ENCODE measurements around the gene GET4. TPM values are rescaled to one million over a fixed set of nuclear protein-coding genes. Genes with fewer than 3 reads are reported as not detected.

GET4 gene
- total and polyA plus RNA-seq, 2 experiments from 2014 or later: 26.3 to 26.8 TPM

DNA sequence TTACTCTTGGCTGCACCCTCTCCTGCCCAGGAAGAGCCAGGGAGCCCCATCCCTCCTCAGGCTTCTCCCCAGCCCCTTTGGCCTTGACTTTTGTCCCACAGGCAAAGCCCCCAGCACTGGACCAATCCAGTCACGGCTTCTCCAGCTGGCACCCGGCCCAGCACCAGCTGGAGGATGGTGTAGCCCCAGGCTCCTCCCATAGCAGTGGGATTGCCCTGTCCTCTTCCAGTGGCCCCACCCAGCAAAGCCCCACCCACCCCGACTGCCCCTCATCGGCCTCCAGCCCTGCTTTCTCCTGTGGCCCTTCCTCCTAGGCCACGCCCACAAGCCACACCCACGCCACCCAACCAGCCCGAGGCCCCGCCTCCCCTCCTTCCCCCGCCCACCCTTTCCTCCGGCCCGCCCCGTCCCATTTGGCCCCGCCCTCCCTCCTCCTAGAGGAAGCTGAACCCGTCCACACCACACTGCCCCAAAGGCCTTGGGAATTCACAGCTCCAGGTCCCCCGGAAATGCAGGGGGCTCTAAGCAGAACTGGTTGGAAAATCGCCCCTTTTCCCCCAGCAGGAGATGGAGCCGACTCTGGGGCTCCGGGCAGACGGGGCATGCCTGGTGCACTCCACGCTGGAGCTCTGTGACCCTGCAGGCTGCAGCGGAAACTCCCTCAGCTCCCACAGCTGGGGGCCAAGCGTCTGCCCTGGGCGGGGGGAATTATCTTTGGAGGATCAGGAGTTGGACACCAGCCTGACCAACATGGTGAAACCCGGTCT is 25.2 kb downstream of the GET4 start:
- Histone ChIP-seq H3K4me2 (ENCODE audit: unreplicated experiment) (no peak overlapping the region), H3K27ac (no peak overlapping the region), H3K27me3 (replicated peaks; ENCODE audit: insufficient read depth) (peaks cover 20% of the 10 kb centered on the region), H3K4me3 (no peak overlapping the region), H2AFZ (no peak overlapping the region), H3K79me2 (ENCODE audit: insufficient read depth) (no peaks in the 10 kb centered on the region), H3K4me1 (ENCODE audit: insufficient read depth) (peaks cover 6% of the 10 kb centered on the region; the same call in 1 of the 2 replicates), H3K9me3 (ENCODE audit: low read depth) (no peaks in the 10 kb centered on the region), H3F3A (ENCODE audit: insufficient read depth) (no peaks in the 10 kb centered on the region), H3K36me3 (ENCODE audit: low read depth) (no peaks in the 10 kb centered on the region), H3K9ac (no peak overlapping the region), H3K9me2 (ENCODE audit: insufficient read depth) (no peaks in the 10 kb centered on the region), H4K20me1 (ENCODE audit: insufficient read depth) (no peaks in the 10 kb centered on the region)
- WGBS, 2 experiments (ENCODE audit: low coverage in 1 of 2, low lambda C conversion rate in 2 of 2, missing lambda C conversion rate in 2 of 2): 15 to 26% methylated on average over 17 to 24 of the region's 24 CpGs
- in situ Hi-C loops (cut with MboI): no loop called here
- TF ChIP-seq EZH2 (IDR thresholded peaks at IDR 0.05; ENCODE audit: insufficient read depth, poor library complexity, severe bottlenecking) (no peak), EZH2phosphoT487 (IDR thresholded peaks at IDR 0.05; ENCODE audit: insufficient read depth, low read depth) (no peak)
- DNase-seq: peak; percentile 81

DNA sequence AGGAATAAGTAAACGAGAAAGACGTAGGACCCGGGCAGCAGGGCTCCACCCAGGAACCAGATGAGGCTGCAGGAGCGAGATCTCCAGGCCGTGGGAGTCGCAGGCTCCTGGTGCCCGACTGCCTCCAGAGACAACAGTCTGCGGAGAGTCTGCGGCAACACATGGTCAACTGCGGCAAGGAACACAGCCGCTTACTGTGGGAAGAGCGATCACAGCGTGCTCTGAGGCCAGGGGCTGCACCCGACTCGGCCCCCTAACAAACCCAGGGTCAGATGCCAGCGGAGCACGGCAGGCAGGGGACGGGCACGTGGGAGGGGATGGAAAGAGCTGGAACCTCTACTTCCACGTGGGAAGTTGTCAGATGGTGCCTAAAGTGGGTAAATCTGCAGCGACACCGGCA is 26.6 kb downstream of the GET4 start:
- WGBS, 2 experiments (ENCODE audit: low coverage in 1 of 2, low lambda C conversion rate in 2 of 2, missing lambda C conversion rate in 2 of 2): 43 to 49% methylated on average over 21 to 22 of the region's 22 CpGs
- no peaks in the 10 kb centered on the region for H3K9me3 ChIP-seq (ENCODE audit: low read depth)

DNA sequence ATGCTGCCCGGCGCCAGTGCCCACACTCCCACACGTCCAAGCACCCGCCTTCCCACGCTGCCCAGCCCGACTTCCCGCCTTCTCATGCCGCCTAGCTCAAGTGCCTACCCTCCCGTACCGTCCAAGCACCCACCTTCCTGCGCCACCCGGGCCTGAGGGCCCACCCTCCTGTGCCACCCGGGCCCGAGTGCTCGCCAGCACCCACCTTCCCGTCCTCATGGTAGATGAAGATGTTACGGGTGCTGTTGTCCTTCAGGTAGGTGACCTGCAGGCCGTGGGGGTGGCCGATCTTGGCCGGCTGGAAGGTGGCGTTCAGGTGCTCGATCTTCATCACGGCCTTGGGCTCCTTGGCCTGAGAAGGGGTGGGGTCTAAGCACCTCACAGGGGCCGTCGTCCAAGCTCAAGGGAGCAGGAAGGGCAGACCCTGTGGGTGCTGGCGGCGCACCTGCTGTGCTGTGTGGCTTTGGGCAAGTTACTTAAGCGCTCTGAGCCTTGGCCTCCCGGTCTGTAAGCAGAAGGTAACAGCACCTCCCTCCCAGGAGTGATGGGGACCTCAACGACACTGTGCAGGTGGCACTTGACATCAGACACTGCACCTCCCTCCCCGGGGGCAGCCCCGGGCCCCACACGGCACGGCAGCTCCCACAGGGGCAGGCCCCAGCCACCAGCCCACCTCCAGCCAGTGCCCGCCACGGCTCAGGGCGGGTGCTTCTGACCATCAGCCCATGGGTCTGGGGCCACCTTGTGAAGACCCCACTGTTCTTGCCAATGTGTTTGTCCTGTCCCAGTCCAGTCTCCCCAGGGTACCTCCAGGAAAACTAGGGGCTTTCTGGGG is 27.8 kb downstream of the GET4 start:
- H3K79me2 ChIP-seq (ENCODE audit: insufficient read depth): no peaks in the 10 kb centered on the region
- H4K20me1 ChIP-seq (ENCODE audit: insufficient read depth): no peaks in the 10 kb centered on the region
- H3K27me3 ChIP-seq (replicated peaks; ENCODE audit: insufficient read depth): peaks cover 20% of the 10 kb centered on the region
- no peak overlapping the region for H3K9ac ChIP-seq
- H3K4me3 ChIP-seq: peak overlapping the region; percentile 50; the same call in 1 of the 2 replicates
- 84% methylated on average over 33 to 37 of the region's 37 CpGs for WGBS, 2 experiments (ENCODE audit: low coverage in 1 of 2, low lambda C conversion rate in 2 of 2, missing lambda C conversion rate in 2 of 2)
- H2AFZ ChIP-seq: peak overlapping the region; percentile 51; the same call in 1 of the 2 replicates
- no peak for DNase-seq
- H3K36me3 ChIP-seq (ENCODE audit: low read depth): no peaks in the 10 kb centered on the region
- TF ChIP-seq EZH2 (IDR thresholded peaks at IDR 0.05; ENCODE audit: insufficient read depth, poor library complexity, severe bottlenecking) (no peak), EZH2phosphoT487 (IDR thresholded peaks at IDR 0.05; ENCODE audit: insufficient read depth, low read depth) (no peak)
- H3K4me2 ChIP-seq (ENCODE audit: unreplicated experiment): no peak overlapping the region
- in situ Hi-C loops (cut with MboI): no loop called here
- no peaks in the 10 kb centered on the region for H3K9me3 ChIP-seq (ENCODE audit: low read depth)
- H3F3A ChIP-seq (ENCODE audit: insufficient read depth): no peaks in the 10 kb centered on the region
- no peaks in the 10 kb centered on the region for H3K9me2 ChIP-seq (ENCODE audit: insufficient read depth)
- no peak overlapping the region for H3K27ac ChIP-seq
- H3K4me1 ChIP-seq (ENCODE audit: insufficient read depth): peaks cover 6% of the 10 kb centered on the region; the same call in 1 of the 2 replicates

More for the DNA sequence above, 26.6 kb downstream of the GET4 start:
- Histone ChIP-seq H3K4me2 (ENCODE audit: unreplicated experiment) (no peak overlapping the region), H3K79me2 (ENCODE audit: insufficient read depth) (no peaks in the 10 kb centered on the region), H3K36me3 (ENCODE audit: low read depth) (no peaks in the 10 kb centered on the region), H3F3A (ENCODE audit: insufficient read depth) (no peaks in the 10 kb centered on the region), H3K27me3 (replicated peaks; ENCODE audit: insufficient read depth) (peaks cover 20% of the 10 kb centered on the region), H3K9ac (no peak overlapping the region), H2AFZ (no peak overlapping the region), H3K9me2 (ENCODE audit: insufficient read depth) (no peaks in the 10 kb centered on the region), H3K27ac (no peak overlapping the region), H3K4me1 (ENCODE audit: insufficient read depth) (peaks cover 6% of the 10 kb centered on the region; the same call in 1 of the 2 replicates), H4K20me1 (ENCODE audit: insufficient read depth) (no peaks in the 10 kb centered on the region), H3K4me3 (no peak overlapping the region)
- in situ Hi-C loops (cut with MboI): no loop called here
- no peak for TF ChIP-seq EZH2phosphoT487 (IDR thresholded peaks at IDR 0.05; ENCODE audit: insufficient read depth, low read depth)
- no peak for TF ChIP-seq EZH2 (IDR thresholded peaks at IDR 0.05; ENCODE audit: insufficient read depth, poor library complexity, severe bottlenecking)
- no peak for DNase-seq

DNA sequence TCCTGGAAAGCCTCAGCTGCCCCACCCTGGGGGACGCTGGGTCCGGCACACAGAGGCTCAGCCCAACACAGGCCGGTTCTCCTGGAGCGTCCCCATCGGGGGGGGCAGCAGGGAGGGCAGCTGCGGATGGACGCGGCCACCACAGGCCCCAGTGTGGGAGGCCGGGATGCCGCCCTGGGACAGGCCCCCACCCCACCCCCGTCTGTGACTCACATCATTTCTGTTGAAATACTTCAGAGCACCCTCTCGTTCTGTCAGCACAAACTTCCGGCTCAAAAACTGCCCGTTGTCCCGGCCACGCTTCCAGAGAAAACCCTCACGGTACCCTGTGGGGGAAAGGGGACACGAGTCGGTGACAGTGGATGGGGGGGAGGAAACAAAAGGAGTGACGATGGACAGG is 28.5 kb downstream of the GET4 start:
- WGBS, 2 experiments (ENCODE audit: low coverage in 1 of 2, low lambda C conversion rate in 2 of 2, missing lambda C conversion rate in 2 of 2): 6% methylated on average over 9 to 20 of the region's 20 CpGs
- H3K79me2 ChIP-seq (ENCODE audit: insufficient read depth): no peaks in the 10 kb centered on the region
- no peaks in the 10 kb centered on the region for H3K9me2 ChIP-seq (ENCODE audit: insufficient read depth)
- H4K20me1 ChIP-seq (ENCODE audit: insufficient read depth): no peaks in the 10 kb centered on the region
- peak overlapping the region; percentile 51; the same call in 1 of the 2 replicates for H2AFZ ChIP-seq
- H3K9ac ChIP-seq: no peak overlapping the region
- H3F3A ChIP-seq (ENCODE audit: insufficient read depth): no peaks in the 10 kb centered on the region
- TF ChIP-seq EZH2phosphoT487 (IDR thresholded peaks at IDR 0.05; ENCODE audit: insufficient read depth, low read depth): no peak
- TF ChIP-seq EZH2 (IDR thresholded peaks at IDR 0.05; ENCODE audit: insufficient read depth, poor library complexity, severe bottlenecking): no peak
- peak overlapping the region; percentile 50 for H3K4me3 ChIP-seq
- H3K27ac ChIP-seq: no peak overlapping the region
- no peaks in the 10 kb centered on the region for H3K9me3 ChIP-seq (ENCODE audit: low read depth)
- peaks cover 6% of the 10 kb centered on the region; the same call in 1 of the 2 replicates for H3K4me1 ChIP-seq (ENCODE audit: insufficient read depth)
- H3K36me3 ChIP-seq (ENCODE audit: low read depth): no peaks in the 10 kb centered on the region
- peak; percentile 64 for DNase-seq
- in situ Hi-C loops (cut with MboI): no loop called here
- H3K27me3 ChIP-seq (replicated peaks; ENCODE audit: insufficient read depth): peaks cover 20% of the 10 kb centered on the region
- peak overlapping the region; percentile 53 for H3K4me2 ChIP-seq (ENCODE audit: unreplicated experiment)
